Peyer's patch (tissue), 4 donors: ENCODE measurements around the gene SYTL1. TPM values are rescaled to one million over a fixed set of nuclear protein-coding genes. Genes with fewer than 3 reads are reported as not detected.
A peak's percentile ranks its signal among the peaks of the same experiment; 100 is the strongest.

Experiments
- DNase-seq, 3 donors: peaks; one replicate each; pipeline ENCODE4 v3.0.0-alpha.2; 2017 to 2019
- H3K27ac ChIP-seq, 4 donors: fragments of 200-600 bp; sonication (generic); one replicate each; pipeline ENCODE4 v1.5.1; 2016 to 2019
- H3K27me3 ChIP-seq, 2 donors: fragments of 200-600 bp; sonication (generic); one replicate each; pipeline ENCODE4 v1.5.1; 2019
- H3K36me3 ChIP-seq, 3 donors: fragments of 200-600 bp; sonication (generic); one replicate each; pipeline ENCODE4 v1.5.1; 2016 to 2019
- H3K4me1 ChIP-seq, 4 donors: fragments of 200-600 bp; sonication (generic); one replicate each; pipeline ENCODE4 v1.5.1; 2016 to 2019
- H3K4me3 ChIP-seq, 4 donors: fragments of 200-600 bp; sonication (generic); 1 replicate in 3 of 4; 2 replicates in 1 of 4; pipeline ENCODE4 v1.5.1; 2016 to 2019; ENCODE audit warnings: mild to moderate bottlenecking in 1 of 4
- H3K9me3 ChIP-seq, 4 donors: fragments of 200-600 bp; sonication (generic); one replicate each; pipeline ENCODE4 v1.5.1; 2016 to 2019; ENCODE audit warnings: mild to moderate bottlenecking in 1 of 4
- CTCF ChIP-seq, 6 experiments: fragments of 450-650 bp in 4 of 6; fragments of 200-600 bp in 2 of 6; sonication (generic) in 1 of 6; IDR thresholded peaks; one replicate each; pipeline ENCODE4 v1.5.1; 2017 to 2019; ENCODE audit warnings: antibody characterized with exemption in 6 of 6, mild to moderate bottlenecking in 3 of 6, moderate library complexity in 1 of 6
- POLR2A ChIP-seq, 2 donors: fragments of 450-650 bp; IDR thresholded peaks; one replicate each; pipeline ENCODE4 v1.5.1; 2017; ENCODE audit warnings: antibody characterized with exemption in 2 of 2, mild to moderate bottlenecking in 2 of 2, moderate library complexity in 2 of 2
- total RNA-seq, 4 donors: library from RNA; depleted of rRNA; stranded (reverse); fragments of >200 nt; gene quantifications; one replicate each; pipeline ENCODE4 v1.1.0, GENCODE V29; 2016

Gene SYTL1
- total RNA-seq, 4 donors from 2014 or later, result 9.0 to 37.1 (median 9.5) TPM

GRCh38 chr1:27364696-27365371 lies 23.0 kb downstream of the SYTL1 start:
- H3K4me1 ChIP-seq, result peaks cover 0 to 27% (median 15%) of the 10 kb centered on the region in 4 donors
- no peak for DNase-seq

DNA sequence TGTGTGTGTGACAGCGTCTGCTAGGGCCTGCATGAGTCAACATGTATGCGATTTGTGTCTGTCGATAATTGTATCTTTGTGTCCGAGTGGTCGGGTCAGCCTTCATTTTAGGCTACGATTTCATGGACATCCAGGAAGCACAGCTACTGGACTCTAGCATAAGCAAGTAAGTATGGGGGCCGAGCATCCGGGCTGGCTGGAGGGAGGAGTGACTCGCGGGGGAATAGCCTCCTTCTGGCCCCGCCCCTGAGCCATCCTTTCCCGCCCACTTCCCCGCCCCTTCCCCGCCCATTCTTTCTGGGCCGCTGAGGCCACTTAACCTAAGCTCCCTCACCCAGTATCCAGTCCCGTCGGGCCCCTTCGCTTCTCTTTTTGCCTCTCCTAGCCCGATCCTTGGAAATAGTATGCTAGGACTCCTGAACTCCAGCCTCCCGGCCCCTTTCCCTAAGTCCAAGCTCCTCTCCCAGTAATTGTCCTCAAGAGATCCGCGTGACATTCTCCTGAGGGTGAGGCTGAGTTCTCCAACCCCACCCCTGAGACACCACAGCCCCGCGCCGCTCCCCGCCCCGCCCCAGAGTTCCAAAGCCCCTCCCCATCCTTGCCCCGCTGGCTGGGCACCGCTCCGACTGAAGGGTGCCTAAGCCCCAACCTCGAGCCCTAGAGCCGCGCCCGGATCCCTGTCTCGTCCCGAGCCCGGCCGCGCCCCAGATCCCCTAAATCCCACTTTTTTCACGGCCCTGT lies 23.7 kb downstream of the SYTL1 start:
- H3K9me3 ChIP-seq, result no peaks in the 10 kb centered on the region
- DNase-seq, result peak; percentile 91 to 96 (median 92)
- peak overlapping the region; percentile 51 to 93 (median 70) for H3K4me3 ChIP-seq
- peak in 1 of 2 donors; percentile 52 for TF ChIP-seq POLR2A (IDR thresholded peaks at IDR 0.05)
- TF ChIP-seq CTCF (IDR thresholded peaks at IDR 0.05), result no peak
- peak overlapping the region; percentile 86 to 99 (median 92) for H3K27ac ChIP-seq
- H3K4me1 ChIP-seq, result peaks cover 0 to 22% (median 11%) of the 10 kb centered on the region in 4 donors
- H3K27me3 ChIP-seq, result no peaks in the 10 kb centered on the region
- H3K36me3 ChIP-seq, result peaks cover 0 to 11% (median 0%) of the 10 kb centered on the region in 3 donors

More at GRCh38 chr1:27364696-27365371, 23.0 kb downstream of the SYTL1 start:
- H3K27ac ChIP-seq, result peak overlapping the region; percentile 86 to 99 (median 92)
- TF ChIP-seq POLR2A (IDR thresholded peaks at IDR 0.05), result no peak
- no peak for TF ChIP-seq CTCF (IDR thresholded peaks at IDR 0.05)
- peaks cover 0 to 11% (median 0%) of the 10 kb centered on the region in 3 donors for H3K36me3 ChIP-seq
- peak overlapping the region; percentile 51 to 93 (median 70) for H3K4me3 ChIP-seq
- no peaks in the 10 kb centered on the region for H3K9me3 ChIP-seq
- H3K27me3 ChIP-seq, result no peaks in the 10 kb centered on the region

- peak overlapping the region; percentile 86 to 99 (median 92) for H3K27ac ChIP-seq
- peaks cover 0 to 22% (median 9%) of the 10 kb centered on the region in 4 donors for H3K4me1 ChIP-seq
- peak; percentile 80 to 91 (median 87) for DNase-seq
- H3K9me3 ChIP-seq, result no peaks in the 10 kb centered on the region
- peaks cover 0 to 11% (median 0%) of the 10 kb centered on the region in 3 donors for H3K36me3 ChIP-seq
- TF ChIP-seq POLR2A (IDR thresholded peaks at IDR 0.05) (no peak), CTCF (IDR thresholded peaks at IDR 0.05) (no peak)
- H3K4me3 ChIP-seq, result peak overlapping the region; percentile 51 to 93 (median 70)
- H3K27me3 ChIP-seq, result no peaks in the 10 kb centered on the region
Measured at GRCh38 chr1:27366113-27366410, 24.2 kb downstream of the SYTL1 start.

DNA sequence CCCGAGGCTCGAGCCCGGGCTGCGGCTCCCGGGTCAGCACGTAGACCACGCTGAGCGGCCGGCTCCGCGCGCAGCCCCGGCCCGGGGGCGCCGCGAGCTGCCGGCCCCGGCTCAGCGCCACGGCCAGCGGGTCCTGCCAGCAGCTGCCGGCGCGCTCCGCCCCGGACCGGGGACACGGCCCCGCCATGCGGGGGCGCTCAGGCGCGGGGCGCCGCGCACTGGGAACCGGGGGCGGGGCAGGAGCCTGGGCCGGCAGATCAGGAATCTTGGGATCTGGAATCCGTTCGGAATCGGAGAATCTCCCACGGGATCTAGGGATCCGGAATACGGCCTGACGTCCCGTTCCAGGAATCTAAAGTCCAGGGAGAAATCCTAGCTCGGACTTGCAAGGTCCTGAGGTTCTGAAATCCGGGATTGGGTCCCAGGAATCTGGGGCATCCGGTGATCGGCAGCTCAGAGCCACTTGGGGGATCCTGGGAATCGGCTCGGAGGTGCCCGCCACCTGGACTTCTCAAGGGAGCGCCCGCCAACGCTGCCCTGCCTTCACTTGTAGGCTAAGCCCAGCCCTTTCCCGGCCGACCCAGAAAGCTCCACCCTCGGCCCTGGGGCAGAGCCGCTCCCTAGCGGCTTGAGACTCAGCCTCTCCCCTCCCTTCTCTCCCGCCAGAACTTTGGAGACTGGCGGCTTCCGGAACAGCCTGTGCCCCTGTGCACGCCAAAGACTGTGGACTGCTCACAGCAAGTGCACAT lies 24.8 kb downstream of the SYTL1 start, which contains the start of gene MAP3K6:
TSS of gene MAP3K6 (minus strand) at position 551 of the 749 bp plus-strand sequence. CDS start at position 187, 364 bp downstream.
- Histone ChIP-seq H3K4me3 (peak within 1 kb of the TSS; percentile 51 to 93 (median 70)), H3K9me3 (no peaks in the 10 kb centered on the region), H3K27me3 (no peaks in the 10 kb centered on the region), H3K4me1 (peaks cover 0 to 22% (median 9%) of the 10 kb centered on the region in 4 donors), H3K27ac (peak within 1 kb of the TSS; percentile 86 to 99 (median 92)), H3K36me3 (peaks cover 0 to 11% (median 0%) of the 10 kb centered on the region in 3 donors)
- TF ChIP-seq POLR2A (IDR thresholded peaks at IDR 0.05) (peak; percentile 56 to 63), CTCF (IDR thresholded peaks at IDR 0.05) (peak in 4 of 6 experiments; percentile 22 to 45 (median 30))
- peak; percentile 59 to 89 (median 89) for DNase-seq

DNA sequence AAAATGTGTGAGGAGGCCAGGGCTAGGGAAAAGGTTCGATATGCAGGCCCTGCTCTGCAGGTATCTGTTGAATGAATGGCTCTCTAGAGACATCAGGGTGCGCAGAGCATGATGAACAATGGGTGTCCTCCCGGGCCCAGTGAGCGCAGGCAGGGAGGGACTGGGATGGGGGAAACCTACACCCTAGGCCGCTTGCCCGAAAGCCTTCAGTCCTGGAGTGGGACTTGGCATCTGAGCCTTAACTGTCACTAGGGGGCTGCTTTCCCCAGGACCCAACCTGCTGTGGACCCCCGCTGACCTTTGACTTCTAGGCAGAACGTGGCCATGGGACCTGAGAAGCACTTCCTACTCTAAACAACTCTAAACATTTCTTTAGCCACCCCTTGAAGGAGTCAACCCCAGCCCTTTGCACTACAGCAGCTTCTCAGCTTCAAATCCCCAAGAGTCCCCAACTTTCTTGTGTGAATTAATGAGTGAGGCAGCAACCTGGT lies 25.4 kb downstream of the SYTL1 start:
- DNase-seq, result no peak
- Histone ChIP-seq H3K4me3 (peak overlapping the region in 3 of 4 donors; percentile 55 to 93 (median 86)), H3K27me3 (no peaks in the 10 kb centered on the region), H3K9me3 (no peaks in the 10 kb centered on the region), H3K4me1 (peaks cover 0 to 22% (median 9%) of the 10 kb centered on the region in 4 donors), H3K36me3 (peaks cover 0 to 11% (median 0%) of the 10 kb centered on the region in 3 donors), H3K27ac (peak overlapping the region; percentile 86 to 99 (median 92))
- TF ChIP-seq CTCF (IDR thresholded peaks at IDR 0.05), result no peak
- no peak for TF ChIP-seq POLR2A (IDR thresholded peaks at IDR 0.05)
